Measurements from ENCODE around the gene EIF2B5. TPM values are rescaled to one million over a fixed set of nuclear protein-coding genes. Genes with fewer than 3 reads are reported as not detected.
"Not testable (repeated sequence)": the region's sequence is repeated elsewhere in the genome, so short reads cannot be mapped to it uniquely, and the experiment has no call there.

EIF2B5 gene
- total and polyA plus RNA-seq, 3 donors from 2014 or later: 36.7 to 48.1 (median 37.2) TPM

DNA sequence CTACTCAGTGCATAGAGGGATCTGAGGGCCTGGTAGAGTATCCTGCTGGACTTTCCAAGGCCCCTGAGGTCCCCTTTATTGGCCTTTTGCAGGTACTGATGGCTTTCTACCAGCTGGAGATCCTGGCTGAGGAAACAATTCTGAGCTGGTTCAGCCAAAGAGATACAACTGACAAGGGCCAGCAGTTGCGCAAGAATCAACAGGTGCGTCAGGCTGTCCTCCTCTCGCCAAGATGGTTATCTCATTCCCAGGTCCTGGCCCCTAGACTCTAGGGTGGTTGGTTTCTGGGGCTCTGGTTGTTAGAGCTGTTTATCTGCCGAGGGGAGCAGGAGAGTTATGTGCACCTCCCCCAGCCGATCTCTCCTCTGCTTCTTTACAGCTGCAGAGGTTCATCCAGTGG lies 9.3 kb downstream of the EIF2B5 start:
- Histone ChIP-seq H3K27me3 (no peaks in the 10 kb centered on the region), H3K4me1 (no peaks in the 10 kb centered on the region), H3K4me3 (no peak overlapping the region), H3K27ac (no peak overlapping the region), H3K9me3 (no peaks in the 10 kb centered on the region), H3K36me3 (ENCODE audit: low read depth, missing control alignments) (no peaks in the 10 kb centered on the region)
- TF ChIP-seq POLR2A (IDR thresholded peaks at IDR 0.05): no peak
- TF ChIP-seq, protein P1, sequence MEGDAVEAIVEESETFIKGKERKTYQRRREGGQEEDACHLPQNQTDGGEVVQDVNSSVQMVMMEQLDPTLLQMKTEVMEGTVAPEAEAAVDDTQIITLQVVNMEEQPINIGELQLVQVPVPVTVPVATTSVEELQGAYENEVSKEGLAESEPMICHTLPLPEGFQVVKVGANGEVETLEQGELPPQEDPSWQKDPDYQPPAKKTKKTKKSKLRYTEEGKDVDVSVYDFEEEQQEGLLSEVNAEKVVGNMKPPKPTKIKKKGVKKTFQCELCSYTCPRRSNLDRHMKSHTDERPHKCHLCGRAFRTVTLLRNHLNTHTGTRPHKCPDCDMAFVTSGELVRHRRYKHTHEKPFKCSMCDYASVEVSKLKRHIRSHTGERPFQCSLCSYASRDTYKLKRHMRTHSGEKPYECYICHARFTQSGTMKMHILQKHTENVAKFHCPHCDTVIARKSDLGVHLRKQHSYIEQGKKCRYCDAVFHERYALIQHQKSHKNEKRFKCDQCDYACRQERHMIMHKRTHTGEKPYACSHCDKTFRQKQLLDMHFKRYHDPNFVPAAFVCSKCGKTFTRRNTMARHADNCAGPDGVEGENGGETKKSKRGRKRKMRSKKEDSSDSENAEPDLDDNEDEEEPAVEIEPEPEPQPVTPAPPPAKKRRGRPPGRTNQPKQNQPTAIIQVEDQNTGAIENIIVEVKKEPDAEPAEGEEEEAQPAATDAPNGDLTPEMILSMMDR (IDR thresholded peaks at IDR 0.05): no peak
- DNase-seq: no peak
- intact Hi-C loops (cut with DNase I; ENCODE audit: low total_unique reads): loop anchor here (10.0 kb wide), 1 partner anchor 90 kb away; no protein-coding TSS in a partner anchor
- WGBS, 2 donors: 66 to 83% methylated on average over 5 of the region's 5 CpGs

DNA sequence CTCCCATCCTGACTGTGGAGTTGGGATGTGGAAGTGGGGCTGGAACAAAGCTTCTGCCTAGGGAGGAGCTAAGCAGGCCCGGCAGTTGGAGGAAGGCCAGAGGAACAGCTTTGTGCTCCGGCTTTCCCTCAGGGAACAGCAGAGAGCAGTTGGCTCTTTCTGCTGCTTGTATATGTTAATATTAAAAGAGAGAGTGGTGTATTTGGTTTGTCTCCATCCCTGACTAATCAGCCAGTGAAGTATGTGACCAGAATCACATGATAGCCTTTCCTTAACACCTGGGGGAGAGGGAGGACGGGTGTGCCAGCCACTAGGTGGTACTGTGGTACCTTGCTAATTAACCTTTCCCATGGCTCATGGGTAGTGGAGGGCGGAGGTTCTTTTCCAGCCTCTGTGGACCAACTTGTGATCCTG lies 10.0 kb downstream of the EIF2B5 start:
- H3K9me3 ChIP-seq: no peaks in the 10 kb centered on the region
- no peaks in the 10 kb centered on the region for H3K4me1 ChIP-seq
- no peak overlapping the region for H3K27ac ChIP-seq
- H3K4me3 ChIP-seq: no peak overlapping the region
- WGBS, 2 donors: 0 to 41% methylated on average over 1 to 4 of the region's 4 CpGs
- no peaks in the 10 kb centered on the region for H3K27me3 ChIP-seq
- TF ChIP-seq, protein P1 (IDR thresholded peaks at IDR 0.05): no peak
- TF ChIP-seq POLR2A (IDR thresholded peaks at IDR 0.05): no peak
- H3K36me3 ChIP-seq (ENCODE audit: low read depth, missing control alignments): no peaks in the 10 kb centered on the region
- peak; percentile 71 for DNase-seq
- intact Hi-C loops (cut with DNase I; ENCODE audit: low total_unique reads): loop anchor here (10.0 kb wide), 1 partner anchor 90 kb away; no protein-coding TSS in a partner anchor

DNA sequence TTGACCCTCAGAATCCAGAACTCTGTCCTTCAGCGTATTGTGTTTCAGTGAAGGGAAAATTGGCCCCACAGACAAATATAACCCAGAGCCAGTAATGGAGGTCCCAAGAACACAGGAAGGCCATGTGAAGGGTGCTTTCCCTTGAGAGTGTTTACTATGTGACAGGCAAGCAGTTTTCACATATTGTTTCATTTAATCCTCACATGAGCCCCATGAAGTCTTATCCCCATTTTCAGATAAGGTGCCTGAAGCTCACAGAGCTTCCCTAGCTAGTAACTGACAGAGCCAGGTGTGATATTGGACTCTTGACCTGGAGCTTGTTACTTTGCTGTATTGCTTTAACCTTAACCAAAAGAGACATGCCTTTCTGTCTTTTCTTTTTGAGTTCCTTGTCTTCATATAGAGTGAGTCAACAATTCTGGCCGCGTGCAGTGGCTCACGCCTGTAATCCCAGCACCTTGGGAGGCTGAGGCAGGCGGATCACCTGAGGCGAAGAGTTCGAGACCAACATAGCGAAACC lies 10.7 kb downstream of the EIF2B5 start:
- 88 to 94% methylated on average over 8 of the region's 8 CpGs for WGBS, 2 donors
- Histone ChIP-seq H3K27ac (no peak overlapping the region), H3K9me3 (no peaks in the 10 kb centered on the region), H3K4me1 (no peaks in the 10 kb centered on the region), H3K36me3 (ENCODE audit: low read depth, missing control alignments) (no peaks in the 10 kb centered on the region), H3K4me3 (no peak overlapping the region), H3K27me3 (no peaks in the 10 kb centered on the region)
- TF ChIP-seq, protein P1 (IDR thresholded peaks at IDR 0.05): no peak
- TF ChIP-seq POLR2A (IDR thresholded peaks at IDR 0.05): no peak
- DNase-seq: no peak
- intact Hi-C loops (cut with DNase I; ENCODE audit: low total_unique reads): loop anchor here (10.0 kb wide), 1 partner anchor 89 kb away; no protein-coding TSS in a partner anchor

DNA sequence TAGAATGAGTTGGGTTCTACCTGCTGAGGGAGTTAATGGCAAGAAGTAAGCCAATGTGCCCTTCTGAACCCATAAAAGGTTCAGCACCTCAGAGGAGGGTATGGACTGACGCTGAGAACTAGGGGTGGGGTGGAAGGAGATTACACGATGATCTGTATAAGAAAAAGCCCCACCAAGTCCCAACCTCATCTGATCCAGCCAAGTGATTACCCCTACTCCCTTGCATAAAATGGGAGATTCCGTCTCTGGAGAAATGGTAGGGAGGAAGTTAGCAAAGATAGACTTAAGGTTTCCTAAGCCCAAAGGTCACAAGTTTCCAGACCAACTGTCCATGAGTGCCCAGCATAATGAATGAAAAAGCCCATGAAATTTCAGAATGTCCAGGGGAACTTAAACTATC lies 12.9 kb downstream of the EIF2B5 start:
- TF ChIP-seq, protein P1 (IDR thresholded peaks at IDR 0.05): no peak
- WGBS, 2 donors: 86 to 89% methylated on average over 3 of the region's 3 CpGs
- intact Hi-C loops (cut with DNase I; ENCODE audit: low total_unique reads): loop anchor here (10.0 kb wide), 1 partner anchor 87 kb away; no protein-coding TSS in a partner anchor

DNA sequence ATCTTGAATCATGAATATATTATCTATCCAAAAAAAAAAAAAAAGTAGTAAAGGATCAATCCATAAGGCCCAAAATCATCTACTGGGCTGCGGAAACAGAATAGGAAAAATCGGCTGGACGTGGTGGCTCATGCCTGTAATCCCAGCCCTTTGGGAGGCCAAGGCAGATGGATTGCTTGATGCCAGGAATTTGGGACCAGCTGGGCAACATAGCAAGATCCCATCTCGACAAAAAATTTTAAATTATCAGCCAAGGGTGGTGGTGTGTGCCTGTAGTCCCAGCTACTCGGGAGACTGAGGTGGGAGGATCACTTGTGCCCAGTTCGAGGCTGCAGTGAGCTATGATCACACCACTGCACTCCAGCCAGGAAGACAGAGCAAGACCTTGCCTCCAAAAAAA lies 14.0 kb downstream of the EIF2B5 start:
- no peak overlapping the region for H3K27ac ChIP-seq
- no peaks in the 10 kb centered on the region for H3K36me3 ChIP-seq (ENCODE audit: low read depth, missing control alignments)
- no peak for DNase-seq
- H3K27me3 ChIP-seq: no peaks in the 10 kb centered on the region
- intact Hi-C loops (cut with DNase I; ENCODE audit: low total_unique reads): loop anchor here (10.0 kb wide), 1 partner anchor 86 kb away; no protein-coding TSS in a partner anchor
- H3K4me3 ChIP-seq: no peak overlapping the region
- H3K9me3 ChIP-seq: no peaks in the 10 kb centered on the region
- H3K4me1 ChIP-seq: no peaks in the 10 kb centered on the region
- TF ChIP-seq, protein P1 (IDR thresholded peaks at IDR 0.05): no peak
- no peak for TF ChIP-seq POLR2A (IDR thresholded peaks at IDR 0.05)
- 96 to 98% methylated on average over 6 of the region's 6 CpGs for WGBS, 2 donors

More for the DNA sequence above, 12.9 kb downstream of the EIF2B5 start:
- H3K4me3 ChIP-seq: no peak overlapping the region
- no peak overlapping the region for H3K27ac ChIP-seq
- H3K27me3 ChIP-seq: no peaks in the 10 kb centered on the region
- no peaks in the 10 kb centered on the region for H3K9me3 ChIP-seq
- H3K36me3 ChIP-seq (ENCODE audit: low read depth, missing control alignments): no peaks in the 10 kb centered on the region
- no peak for DNase-seq
- no peaks in the 10 kb centered on the region for H3K4me1 ChIP-seq

DNA sequence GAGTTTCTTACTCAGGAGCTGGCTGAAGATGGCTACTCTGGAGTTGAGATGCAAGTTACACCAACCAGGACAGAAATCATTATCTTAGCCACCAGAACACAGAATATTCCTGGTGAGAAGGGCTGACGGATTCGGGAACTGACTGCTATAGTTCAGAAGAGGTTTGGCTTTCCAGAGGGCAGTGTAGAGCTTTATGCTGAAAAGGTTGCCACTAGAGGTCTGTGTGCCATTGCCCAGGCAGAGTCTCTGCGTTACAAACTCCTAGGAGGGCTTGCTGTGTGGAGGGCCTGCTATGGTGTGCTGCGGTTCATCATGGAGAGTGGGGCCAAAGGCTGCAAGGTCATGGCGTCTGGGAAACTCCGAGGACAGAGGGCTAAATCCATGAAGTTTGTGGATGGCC lies 14.6 kb downstream of the EIF2B5 start:
- H3K4me1 ChIP-seq; H3K27ac ChIP-seq; H3K9me3 ChIP-seq; H3K36me3 ChIP-seq (ENCODE audit: low read depth, missing control alignments); H3K27me3 ChIP-seq; H3K4me3 ChIP-seq; DNase-seq: not testable (repeated sequence)
- 68 to 70% methylated on average over 6 of the region's 6 CpGs for WGBS, 2 donors
- intact Hi-C loops (cut with DNase I; ENCODE audit: low total_unique reads): loop anchor here (10.0 kb wide), 1 partner anchor 85 kb away; no protein-coding TSS in a partner anchor

Data from testis (tissue), 3 donors.